ENCODE measurements around the gene GFRA1. TPM values are rescaled to one million over a fixed set of nuclear protein-coding genes. Genes with fewer than 3 reads are reported as not detected.

GFRA1 gene
- total and polyA plus RNA-seq, 5 experiments from 2014 or later, result not detected

GRCh38 chr10:116289652-116290051 is 16.6 kb upstream of the GFRA1 start:
- Mint-ChIP-seq H3K4me1 (peaks cover 0 to 6% (median 3%) of the 10 kb centered on the region in 4 donors), H3K36me3 (no peaks in the 10 kb centered on the region), H3K4me3 (no peak overlapping the region), H3K27ac (no peak overlapping the region), H3K9me3 (peaks cover 0 to 3% (median 0%) of the 10 kb centered on the region in 9 donors), H3K27me3 (peaks cover 6 to 30% (median 9%) of the 10 kb centered on the region in 5 donors)
- POLR2A ChIA-PET, result no interaction called here
- ATAC-seq (no peak), DNase-seq (no peak)

- peak in 1 of 10 donors; percentile 6 for DNase-seq
- ATAC-seq, result no peak
- POLR2A ChIA-PET, result no interaction called here
- no peak overlapping the region for H3K4me3 Mint-ChIP-seq
- peaks cover 0 to 2% (median 0%) of the 10 kb centered on the region in 9 donors for H3K9me3 Mint-ChIP-seq
- H3K27me3 Mint-ChIP-seq, result peaks cover 7 to 22% (median 8%) of the 10 kb centered on the region in 5 donors
- H3K4me1 Mint-ChIP-seq, result peaks cover 0 to 6% (median 3%) of the 10 kb centered on the region in 4 donors
- no peaks in the 10 kb centered on the region for H3K36me3 Mint-ChIP-seq
- H3K27ac Mint-ChIP-seq, result no peak overlapping the region
Measured at GRCh38 chr10:116287906-116288501, 15.0 kb upstream of the GFRA1 start.

- Mint-ChIP-seq H3K4me3 (no peak overlapping the region), H3K27me3 (peaks cover 4 to 21% (median 8%) of the 10 kb centered on the region in 5 donors), H3K36me3 (no peaks in the 10 kb centered on the region), H3K9me3 (peaks cover 0 to 4% (median 0%) of the 10 kb centered on the region in 9 donors), H3K27ac (no peak overlapping the region), H3K4me1 (peaks cover 0 to 6% (median 3%) of the 10 kb centered on the region in 4 donors)
- POLR2A ChIA-PET, result no interaction called here
- ATAC-seq, result no peak
- DNase-seq, result no peak
Measured at GRCh38 chr10:116286626-116287200, 13.7 kb upstream of the GFRA1 start.

GRCh38 chr10:116281775-116282174 is 8.8 kb upstream of the GFRA1 start:
- peaks cover 0 to 5% (median 0%) of the 10 kb centered on the region in 9 donors for H3K9me3 Mint-ChIP-seq
- no peak overlapping the region for H3K27ac Mint-ChIP-seq
- H3K36me3 Mint-ChIP-seq, result no peaks in the 10 kb centered on the region
- POLR2A ChIA-PET, result no interaction called here
- peaks cover 5 to 15% (median 11%) of the 10 kb centered on the region in 5 donors for H3K27me3 Mint-ChIP-seq
- ATAC-seq (no peak), DNase-seq (no peak)
- no peak overlapping the region for H3K4me3 Mint-ChIP-seq
- peaks cover 0 to under 1% (median 0%) of the 10 kb centered on the region in 4 donors for H3K4me1 Mint-ChIP-seq

GRCh38 chr10:116278846-116279245 is 5.8 kb upstream of the GFRA1 start:
- H3K9me3 Mint-ChIP-seq, result peaks cover 0 to 9% (median 0%) of the 10 kb centered on the region in 9 donors
- no peak overlapping the region for H3K4me3 Mint-ChIP-seq
- ATAC-seq (no peak), DNase-seq (no peak)
- POLR2A ChIA-PET, result no interaction called here
- no peak overlapping the region for H3K27ac Mint-ChIP-seq
- no peaks in the 10 kb centered on the region for H3K36me3 Mint-ChIP-seq
- peaks cover 15 to 44% (median 23%) of the 10 kb centered on the region in 5 donors for H3K27me3 Mint-ChIP-seq
- H3K4me1 Mint-ChIP-seq, result peaks cover 0 to 9% (median 5%) of the 10 kb centered on the region in 4 donors

GRCh38 chr10:116276981-116277380 is 4.0 kb upstream of the GFRA1 start:
- Mint-ChIP-seq H3K36me3 (peaks cover 0 to 3% (median 0%) of the 10 kb centered on the region in 3 donors), H3K4me1 (peaks cover 0 to 16% (median 11%) of the 10 kb centered on the region in 4 donors), H3K27ac (no peak overlapping the region), H3K9me3 (peaks cover 0 to 9% (median 0%) of the 10 kb centered on the region in 9 donors), H3K27me3 (peaks cover 17 to 52% (median 36%) of the 10 kb centered on the region in 5 donors), H3K4me3 (no peak overlapping the region)
- POLR2A ChIA-PET, result no interaction called here
- ATAC-seq (no peak), DNase-seq (no peak)

GRCh38 chr10:116274064-116274904 is 1.3 kb upstream of the GFRA1 start:
- Mint-ChIP-seq H3K4me1 (peaks cover 2 to 22% (median 14%) of the 10 kb centered on the region in 4 donors), H3K27ac (no peak overlapping the region), H3K4me3 (peak overlapping the region in 8 of 10 donors; percentile 19 to 72 (median 58)), H3K36me3 (peaks cover 0 to 3% (median 0%) of the 10 kb centered on the region in 3 donors), H3K9me3 (peaks cover 0 to 9% (median 0%) of the 10 kb centered on the region in 9 donors), H3K27me3 (peaks cover 21 to 62% (median 48%) of the 10 kb centered on the region in 5 donors)
- ATAC-seq, result no peak
- POLR2A ChIA-PET, result no interaction called here
- DNase-seq, result no peak

GRCh38 chr10:116271593-116272439 is 1.2 kb downstream of the GFRA1 start:
- H3K36me3 Mint-ChIP-seq, result peaks cover 0 to 3% (median 0%) of the 10 kb centered on the region in 3 donors
- ATAC-seq, result no peak
- POLR2A ChIA-PET, result no interaction called here
- peak overlapping the region in 2 of 10 donors; percentile 26 to 70 for H3K4me3 Mint-ChIP-seq
- H3K27ac Mint-ChIP-seq, result no peak overlapping the region
- no peak for DNase-seq
- H3K9me3 Mint-ChIP-seq, result peaks cover 0 to 9% (median 1%) of the 10 kb centered on the region in 9 donors
- H3K27me3 Mint-ChIP-seq, result peaks cover 27 to 64% (median 54%) of the 10 kb centered on the region in 5 donors
- H3K4me1 Mint-ChIP-seq, result peaks cover 2 to 22% (median 14%) of the 10 kb centered on the region in 4 donors

GRCh38 chr10:116270771-116271592 is 2.0 kb downstream of the GFRA1 start:
- H3K27me3 Mint-ChIP-seq, result peaks cover 21 to 63% (median 51%) of the 10 kb centered on the region in 5 donors
- peaks cover 2 to 22% (median 14%) of the 10 kb centered on the region in 4 donors for H3K4me1 Mint-ChIP-seq
- POLR2A ChIA-PET, result no interaction called here
- H3K9me3 Mint-ChIP-seq, result peaks cover 0 to 9% (median under 1%) of the 10 kb centered on the region in 9 donors
- DNase-seq (no peak), ATAC-seq (no peak)
- H3K27ac Mint-ChIP-seq, result no peak overlapping the region
- peak overlapping the region in 1 of 10 donors; percentile 70 for H3K4me3 Mint-ChIP-seq
- peaks cover 0 to 3% (median 0%) of the 10 kb centered on the region in 3 donors for H3K36me3 Mint-ChIP-seq

GRCh38 chr10:116270126-116270770 is 2.8 kb downstream of the GFRA1 start:
- peaks cover 21 to 63% (median 46%) of the 10 kb centered on the region in 5 donors for H3K27me3 Mint-ChIP-seq
- peaks cover 2 to 22% (median 14%) of the 10 kb centered on the region in 4 donors for H3K4me1 Mint-ChIP-seq
- DNase-seq, result no peak
- H3K36me3 Mint-ChIP-seq, result peaks cover 0 to 3% (median 0%) of the 10 kb centered on the region in 3 donors
- POLR2A ChIA-PET, result no interaction called here
- H3K27ac Mint-ChIP-seq, result no peak overlapping the region
- no peak for ATAC-seq
- no peak overlapping the region for H3K4me3 Mint-ChIP-seq
- H3K9me3 Mint-ChIP-seq, result peaks cover 0 to 9% (median 0%) of the 10 kb centered on the region in 9 donors

- ATAC-seq, result no peak
- POLR2A ChIA-PET, result no interaction called here
- no peak overlapping the region for H3K4me3 Mint-ChIP-seq
- peaks cover 0 to 9% (median 0%) of the 10 kb centered on the region in 9 donors for H3K9me3 Mint-ChIP-seq
- peaks cover 2 to 21% (median 14%) of the 10 kb centered on the region in 4 donors for H3K4me1 Mint-ChIP-seq
- H3K36me3 Mint-ChIP-seq, result peaks cover 0 to 3% (median 0%) of the 10 kb centered on the region in 3 donors
- peaks cover 21 to 57% (median 39%) of the 10 kb centered on the region in 5 donors for H3K27me3 Mint-ChIP-seq
- H3K27ac Mint-ChIP-seq, result no peak overlapping the region
- DNase-seq, result no peak
Measured at GRCh38 chr10:116269619-116270018, 3.4 kb downstream of the GFRA1 start.
